ENCODE measurements around the gene VIPAS39. TPM values are rescaled to one million over a fixed set of nuclear protein-coding genes. Genes with fewer than 3 reads are reported as not detected.

The VIPAS39 gene
- 18.2 TPM for total RNA-seq

DNA sequence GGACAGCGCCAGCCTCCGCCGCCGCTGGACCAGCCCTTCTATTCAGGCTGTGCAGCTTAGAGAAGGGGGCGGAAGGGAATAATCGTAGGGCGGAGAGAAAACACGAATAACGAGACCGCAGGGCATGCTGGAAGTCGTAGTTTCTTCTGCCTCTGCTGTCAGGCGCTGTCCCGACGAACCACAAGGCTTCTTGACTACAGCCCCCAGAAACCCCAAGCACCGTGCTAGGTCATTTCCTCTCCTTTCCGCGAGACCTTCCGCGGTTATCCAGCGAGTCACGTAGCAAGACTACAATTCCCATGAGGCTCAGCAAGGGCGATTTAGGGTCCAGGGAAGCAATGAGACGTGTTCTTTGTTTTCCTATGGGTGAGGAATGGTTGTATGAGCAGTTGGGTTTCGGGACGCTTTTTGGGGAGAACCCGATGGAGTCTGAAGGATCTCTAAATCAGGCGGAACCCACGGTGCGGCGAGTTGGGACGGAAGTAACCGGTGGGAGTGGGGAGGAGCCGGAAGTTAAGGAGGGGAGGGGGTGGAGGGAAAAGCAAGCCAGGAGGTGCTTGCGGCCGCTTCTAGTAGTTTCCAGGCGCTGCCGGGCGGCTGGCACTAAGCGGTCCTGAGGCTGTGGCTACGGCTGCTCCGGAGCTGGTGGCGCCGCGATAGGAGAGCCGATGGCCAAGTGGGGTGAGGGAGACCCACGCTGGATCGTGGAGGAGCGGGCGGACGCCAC is at the start of gene VIPAS39, which contains the start of gene AHSA1:
VIPAS39 (minus strand) TSS at position 80 of the 727 bp plus-strand sequence. CDS start 3,499 bp downstream, outside the sequence.
AHSA1 (plus strand) TSS at position 572 of the 727 bp plus-strand sequence; CDS start at position 669, 97 bp downstream.
- peak; percentile 96 for DNase-seq (ENCODE audit: low spot score)

DNA sequence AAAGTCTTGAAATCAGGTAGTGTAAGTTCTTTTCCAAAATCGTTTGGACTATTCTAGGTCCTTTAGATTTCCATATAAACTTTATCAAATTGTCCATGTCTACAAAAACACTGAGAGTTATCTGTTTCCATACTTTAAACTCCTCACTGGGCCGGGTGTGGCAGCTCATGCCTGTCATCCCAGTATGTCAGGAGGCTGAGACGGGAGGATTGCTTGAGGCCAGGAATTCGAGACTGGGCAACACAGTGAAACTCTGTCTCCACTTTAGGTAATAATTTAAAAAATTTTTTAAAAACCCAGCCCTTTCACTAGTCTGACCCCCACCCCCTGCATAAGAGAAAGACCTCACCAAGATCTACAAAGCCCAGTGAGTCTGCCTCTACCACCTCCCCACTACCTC is 47.6 kb upstream of the VIPAS39 start:
- no peak for DNase-seq (ENCODE audit: low spot score)

DNA sequence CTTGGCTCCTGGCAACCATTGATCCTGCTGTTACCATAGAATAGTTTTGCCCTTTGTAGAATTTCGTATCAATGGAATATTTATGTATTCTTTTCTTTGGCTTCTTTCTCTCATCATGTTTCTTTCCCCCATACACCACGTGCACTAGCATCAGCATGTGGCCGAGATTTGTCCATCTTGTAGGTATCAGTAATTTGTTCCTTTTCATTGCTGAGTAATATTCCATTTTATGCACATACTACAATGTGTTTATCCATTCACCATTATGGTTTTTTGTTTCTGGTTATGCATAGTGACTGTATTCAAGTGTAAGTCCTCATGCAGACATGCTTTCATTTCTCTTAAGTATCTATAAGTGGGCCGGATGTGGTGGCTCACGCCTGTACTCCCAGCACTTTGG is 45.7 kb upstream of the VIPAS39 start:
- DNase-seq (ENCODE audit: low spot score): no peak

GRCh38 chr14:77502109-77502782 is 44.8 kb upstream of the VIPAS39 start:
- peak; percentile 4 for DNase-seq (ENCODE audit: low spot score)

DNA sequence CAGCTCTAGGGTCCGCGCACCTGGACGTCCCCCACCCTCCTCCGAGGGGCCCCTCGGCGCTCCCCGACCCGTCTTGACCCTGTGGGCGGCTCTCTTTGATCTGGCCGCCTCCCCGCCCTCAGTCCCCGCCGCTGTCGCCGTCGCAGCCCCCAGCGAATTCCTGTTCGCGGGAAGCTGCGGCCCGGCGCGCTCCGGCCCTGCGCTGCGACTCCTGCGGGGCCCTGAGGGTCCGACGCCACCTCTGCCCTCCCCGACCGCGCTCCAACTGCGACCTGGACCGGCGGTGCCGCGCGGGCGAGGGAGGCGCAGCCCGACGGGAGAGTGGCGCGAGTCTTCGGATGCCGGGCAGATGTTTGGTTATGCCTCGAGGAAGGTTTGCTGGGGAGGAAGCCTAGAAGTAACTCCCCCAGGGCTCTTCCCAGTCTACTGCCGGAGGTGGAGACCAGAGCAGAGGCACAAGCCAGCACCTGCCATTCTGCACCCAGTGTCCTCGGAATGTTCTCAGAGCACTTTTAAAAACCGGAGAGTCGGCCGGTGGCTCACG is 41.7 kb upstream of the VIPAS39 start:
- no peak for DNase-seq (ENCODE audit: low spot score)

DNA sequence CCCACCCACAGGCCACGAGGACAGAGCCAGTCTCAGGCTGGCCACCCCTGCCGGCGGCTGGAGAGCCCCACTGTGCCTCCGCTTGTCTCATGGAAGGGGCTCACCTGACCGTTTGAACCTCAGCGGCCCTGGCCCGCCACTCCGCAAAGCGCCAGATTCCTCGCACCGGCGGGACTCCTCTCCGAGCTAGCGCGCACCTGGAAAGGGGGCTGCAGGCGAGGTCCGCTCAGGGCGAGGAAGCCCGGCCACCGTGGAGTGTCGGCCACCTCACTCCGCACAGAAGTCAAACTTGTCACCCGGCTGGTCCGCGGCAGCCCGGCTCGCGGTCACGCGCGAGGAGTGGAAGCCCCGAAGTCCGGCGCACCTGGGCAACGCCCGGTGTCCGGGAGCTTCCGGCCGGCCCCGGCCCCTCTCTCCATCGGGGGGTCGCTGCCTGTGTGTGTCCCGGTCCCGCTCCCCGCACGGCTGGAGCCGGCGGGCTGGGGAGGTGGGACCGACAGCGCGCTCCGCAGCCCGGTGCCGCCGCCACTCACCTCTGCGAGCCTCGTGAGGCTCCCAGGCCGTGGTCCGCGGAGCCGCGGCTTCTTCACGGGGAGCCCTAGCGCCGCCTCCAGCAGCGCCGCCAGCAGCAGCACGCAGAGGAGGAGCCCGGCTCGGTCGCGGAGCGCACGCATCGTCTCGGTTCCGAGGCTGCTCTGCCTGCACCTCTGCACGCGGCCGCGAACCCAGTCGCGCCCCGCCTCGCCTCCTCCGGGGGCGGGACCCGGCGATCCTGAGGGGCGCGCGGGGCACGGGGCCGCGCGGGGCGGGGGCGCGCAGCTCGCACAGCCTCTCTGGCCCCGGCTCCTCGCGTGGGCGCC is 40.9 kb upstream of the VIPAS39 start, which contains the start of gene ISM2:
ISM2 (minus strand) TSS at position 697 of the 860 bp plus-strand sequence; CDS start at position 674, 23 bp downstream.
- DNase-seq (ENCODE audit: low spot score): no peak

GRCh38 chr14:77495334-77495733 is 37.9 kb upstream of the VIPAS39 start:
- no peak for DNase-seq (ENCODE audit: low spot score)

DNA sequence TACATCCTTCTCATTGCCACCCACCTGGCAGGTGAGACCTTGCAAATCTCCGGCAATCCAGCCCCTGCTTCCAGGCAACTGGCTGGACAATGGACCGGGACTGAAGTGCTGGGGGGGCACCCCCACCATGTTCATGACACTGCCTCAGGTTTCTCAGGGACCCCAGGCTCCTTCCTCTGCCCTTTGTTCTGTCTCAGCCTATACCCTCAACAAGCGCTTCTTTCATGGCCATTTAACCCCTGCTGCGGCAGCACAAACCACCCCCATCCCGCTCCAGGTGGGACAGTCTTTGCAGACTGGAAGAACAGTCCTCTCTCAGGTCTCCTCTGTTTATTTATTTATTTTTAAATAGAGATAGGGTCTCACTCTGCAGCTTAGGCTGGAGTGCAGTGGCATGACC is 33.7 kb upstream of the VIPAS39 start:
- DNase-seq (ENCODE audit: low spot score): no peak

DNA sequence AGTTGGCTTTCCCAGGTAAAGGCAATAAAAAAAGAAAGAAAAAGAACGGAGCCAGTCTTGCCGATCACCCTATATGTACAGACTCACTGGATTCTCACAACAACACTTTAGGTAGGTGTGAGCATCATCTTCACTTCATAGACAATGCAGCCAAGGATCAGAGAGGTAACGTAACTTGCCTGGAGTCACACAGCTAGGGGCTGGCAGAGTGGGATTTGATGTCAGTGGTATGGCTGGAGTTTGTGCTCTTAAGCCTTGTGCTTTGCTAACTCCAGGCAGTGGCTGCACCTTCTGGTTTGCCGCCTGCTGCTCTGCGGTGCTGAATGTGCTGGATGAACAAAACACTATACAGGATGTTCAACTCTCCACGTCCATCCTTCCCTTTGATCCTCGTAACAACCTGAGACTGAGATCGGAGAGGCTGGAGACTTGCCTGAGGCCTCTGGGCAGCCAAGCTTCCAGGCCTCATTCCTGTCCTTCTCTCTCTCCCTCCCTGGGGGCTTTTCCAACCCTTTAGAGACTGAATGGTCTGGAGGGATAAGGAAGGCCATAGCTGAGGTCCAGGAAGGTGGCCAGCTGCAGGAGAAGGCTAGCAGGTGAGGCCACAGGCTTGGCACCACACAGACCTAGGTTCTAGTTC is 33.1 kb upstream of the VIPAS39 start:
- no peak for DNase-seq (ENCODE audit: low spot score)

DNA sequence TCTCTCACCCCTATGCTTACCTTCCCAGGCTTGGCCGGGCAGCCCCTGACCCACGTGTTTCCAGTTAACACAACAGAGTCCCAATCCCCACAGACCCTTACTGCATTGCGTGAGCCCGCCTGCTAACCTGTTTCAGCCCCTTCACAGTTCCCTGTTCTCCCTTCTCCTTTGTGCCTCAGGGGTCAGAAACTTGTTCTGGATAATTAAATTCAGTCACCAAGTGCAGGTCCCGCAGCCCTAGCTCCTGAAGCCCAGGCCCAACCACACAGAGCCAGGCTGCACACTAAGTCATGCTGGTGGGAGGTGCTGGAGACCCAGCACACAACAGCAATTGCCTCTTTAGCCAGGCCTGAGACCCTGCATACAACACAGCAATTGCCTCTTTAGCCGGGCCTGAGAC is 31.6 kb upstream of the VIPAS39 start:
- DNase-seq (ENCODE audit: low spot score): no peak

DNA sequence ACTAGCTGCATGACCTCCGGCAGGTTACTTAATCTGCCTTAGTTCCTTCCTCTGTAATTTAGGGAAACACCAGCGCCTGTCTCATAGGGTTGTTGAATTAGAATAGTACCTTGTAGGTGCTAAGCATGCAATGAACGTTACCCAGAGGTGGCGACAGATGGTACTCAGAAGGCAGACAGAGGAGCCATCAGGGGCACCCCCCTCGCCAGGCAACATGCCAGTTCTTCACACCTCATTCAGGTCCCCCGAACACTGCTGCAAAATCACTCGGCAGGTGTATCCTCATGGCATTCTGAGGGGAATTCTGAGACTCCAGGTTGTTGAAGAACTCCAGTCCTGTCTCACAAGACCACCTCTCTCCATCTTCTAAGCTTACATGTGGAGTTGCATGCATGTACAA is 31.2 kb upstream of the VIPAS39 start:
- no peak for DNase-seq (ENCODE audit: low spot score)

- DNase-seq (ENCODE audit: low spot score): no peak
These were observed 28.7 kb upstream of the VIPAS39 start for GRCh38 chr14:77485901-77486678.

DNA sequence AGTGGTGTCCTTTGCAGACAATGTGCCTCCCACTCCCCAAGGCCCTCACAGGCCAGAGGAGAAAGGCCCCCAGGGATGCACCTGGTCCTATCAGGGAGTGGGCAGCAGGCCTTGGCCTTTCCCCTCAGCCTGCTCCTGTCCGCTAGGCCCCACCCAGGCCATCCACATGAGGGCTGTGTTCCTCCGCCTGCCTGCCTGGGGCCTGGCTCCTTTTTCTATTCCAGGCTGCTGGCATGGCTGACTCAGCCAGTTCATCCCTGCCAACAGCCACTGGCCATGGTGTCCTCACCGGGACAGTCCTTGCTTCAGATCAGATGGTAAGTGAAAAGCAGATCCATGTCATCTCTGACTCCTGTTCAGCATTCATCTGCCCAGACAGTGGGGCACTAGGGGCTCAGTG is 27.9 kb upstream of the VIPAS39 start:
- DNase-seq (ENCODE audit: low spot score): no peak

DNA sequence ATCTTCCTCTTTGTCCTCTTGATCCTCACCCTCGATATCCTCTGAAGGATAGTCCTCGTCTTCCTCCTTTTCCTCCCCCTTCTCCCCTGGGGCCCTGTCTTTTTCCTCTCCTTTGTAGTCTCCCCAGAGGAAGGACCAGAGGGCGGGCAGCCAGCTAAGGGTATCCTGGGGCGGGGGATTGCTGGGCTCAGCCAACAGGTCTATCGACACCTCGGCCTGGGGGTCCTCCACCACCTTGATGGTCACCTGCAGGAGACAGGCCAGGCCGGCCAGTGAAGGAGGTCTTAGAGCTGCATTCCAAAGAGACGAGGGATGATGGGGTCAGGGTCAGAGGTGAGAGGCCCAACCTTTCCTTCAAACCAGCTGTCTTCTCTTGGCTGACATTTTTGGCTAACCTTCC is 25.0 kb upstream of the VIPAS39 start:
- no peak for DNase-seq (ENCODE audit: low spot score)

GRCh38 chr14:77478796-77479195 is 21.4 kb upstream of the VIPAS39 start:
- DNase-seq (ENCODE audit: low spot score): no peak

- DNase-seq (ENCODE audit: low spot score): no peak
These were observed 20.6 kb upstream of the VIPAS39 start for GRCh38 chr14:77478029-77478428.

- no peak for DNase-seq (ENCODE audit: low spot score)
These were observed 18.2 kb upstream of the VIPAS39 start for GRCh38 chr14:77475432-77476115.

GRCh38 chr14:77474479-77475177 is 17.2 kb upstream of the VIPAS39 start:
- DNase-seq (ENCODE audit: low spot score): no peak

DNA sequence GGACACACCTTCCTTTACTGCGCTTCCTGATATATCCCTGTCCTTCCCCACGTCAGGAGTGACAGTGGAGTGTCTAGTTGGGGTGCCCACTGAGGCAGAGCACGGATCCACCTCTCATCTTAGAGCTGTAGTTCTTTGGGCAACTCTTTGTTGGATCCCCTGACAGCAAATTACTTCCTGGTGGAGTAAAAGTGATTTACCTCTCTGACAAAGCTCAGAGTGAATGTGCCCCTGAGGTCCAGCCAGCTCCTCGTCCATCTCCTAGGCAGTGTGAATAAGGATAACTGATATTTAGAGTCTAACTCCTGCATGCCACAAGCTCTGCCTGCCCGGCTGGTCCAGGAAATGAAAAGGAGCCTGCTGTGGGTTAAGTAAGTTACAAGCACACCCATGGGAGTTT is 16.5 kb upstream of the VIPAS39 start:
- DNase-seq (ENCODE audit: low spot score): no peak

Data from ureter (tissue), 1 donor.